ENCODE measurements around the gene AHRR.
"Not testable (repeated sequence)": the region's sequence is repeated elsewhere in the genome, so short reads cannot be mapped to it uniquely, and the experiment has no call there.

AHRR gene

GRCh38 chr5:403995-404394 is 82.5 kb downstream of the AHRR start:
- no peak for DNase-seq (ENCODE audit: extremely low spot score, insufficient read length, low read depth)
- no peak for FAIRE-seq

- no peak for DNase-seq (ENCODE audit: extremely low spot score, insufficient read length, low read depth)
- no peak for FAIRE-seq
These were observed 83.2 kb downstream of the AHRR start for GRCh38 chr5:404666-405241.

DNA sequence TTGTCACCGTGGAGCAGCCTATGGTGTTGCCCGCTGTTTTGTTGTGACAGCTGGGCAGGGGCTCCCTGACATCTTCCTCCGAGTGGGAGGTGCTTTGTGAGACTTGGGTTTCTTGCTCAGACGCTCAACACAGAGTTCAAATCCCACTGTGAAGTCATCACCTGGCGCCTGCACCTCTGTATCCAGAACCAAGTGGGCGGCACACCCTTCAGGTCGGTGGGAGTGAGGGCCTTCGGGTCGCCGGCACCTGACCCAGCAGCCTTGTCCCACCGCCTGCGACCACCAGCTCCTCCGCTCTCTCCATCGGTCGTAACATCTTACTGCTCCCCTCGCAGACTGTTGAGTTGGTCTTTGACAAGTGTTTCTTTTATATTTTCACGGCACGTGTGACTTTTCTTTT is 83.9 kb downstream of the AHRR start:
- DNase-seq (ENCODE audit: extremely low spot score, insufficient read length, low read depth) (no peak), FAIRE-seq (no peak)

GRCh38 chr5:406041-406440 is 84.5 kb downstream of the AHRR start:
- FAIRE-seq (no peak), DNase-seq (ENCODE audit: extremely low spot score, insufficient read length, low read depth) (no peak)

GRCh38 chr5:407051-407450 is 85.5 kb downstream of the AHRR start:
- FAIRE-seq (no peak), DNase-seq (ENCODE audit: extremely low spot score, insufficient read length, low read depth) (no peak)

DNA sequence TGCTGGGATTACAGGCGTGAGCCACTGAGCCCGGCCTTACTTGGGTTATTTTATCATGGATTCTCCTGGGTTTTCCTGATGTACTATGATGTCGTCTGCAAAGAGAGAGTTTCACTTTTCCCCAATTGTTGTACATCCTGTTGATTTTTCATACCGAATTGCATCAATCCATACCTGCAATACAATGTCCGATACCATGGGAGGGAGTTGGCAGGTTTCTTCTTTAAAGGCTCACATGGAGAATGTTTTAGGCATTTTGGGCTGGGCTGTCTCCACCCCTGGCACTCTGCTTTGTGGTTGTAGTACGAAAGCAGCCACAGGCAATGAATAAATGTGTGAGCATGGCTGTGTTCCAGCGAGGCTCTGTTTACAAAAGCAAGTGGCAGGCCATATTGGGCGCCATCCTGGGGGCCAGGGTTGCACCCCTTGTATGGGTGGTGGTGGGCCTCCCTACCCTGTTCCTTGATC is 86.3 kb downstream of the AHRR start:
- FAIRE-seq (no peak), DNase-seq (ENCODE audit: extremely low spot score, insufficient read length, low read depth) (no peak)

DNA sequence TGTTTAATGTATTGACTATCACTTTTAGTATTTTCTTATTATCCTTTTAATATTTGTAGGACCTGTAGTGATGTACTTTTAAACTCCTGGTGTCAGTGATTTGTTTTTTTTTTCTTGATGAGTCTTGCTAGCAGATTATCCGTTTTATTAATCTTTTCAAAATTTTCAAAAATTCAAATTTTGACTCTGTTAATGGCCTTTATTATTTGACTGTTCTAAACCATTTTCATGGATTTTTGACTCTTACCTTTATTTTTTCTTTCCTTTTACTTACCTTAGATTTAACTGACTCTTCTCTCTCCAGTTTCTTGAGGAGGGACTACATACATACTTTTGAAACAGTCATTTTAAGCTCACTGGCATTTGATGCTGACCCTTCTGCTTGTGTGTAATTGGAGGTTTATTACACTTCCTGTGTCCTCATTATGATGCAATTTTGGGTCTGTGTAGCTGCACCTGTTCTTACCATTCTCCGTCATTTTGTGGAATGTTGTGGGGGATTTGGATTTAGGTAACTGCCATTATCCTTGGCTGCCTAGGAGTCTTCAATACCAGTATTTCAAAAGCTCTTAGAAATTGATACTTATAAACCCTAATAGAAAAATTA is 89.5 kb downstream of the AHRR start:
- FAIRE-seq: no peak

GRCh38 chr5:411728-412127 is 90.2 kb downstream of the AHRR start:
- DNase-seq (ENCODE audit: extremely low spot score, insufficient read length, low read depth): no peak
- FAIRE-seq: no peak

More for the DNA sequence above, 89.5 kb downstream of the AHRR start:
- DNase-seq (ENCODE audit: extremely low spot score, insufficient read length, low read depth): no peak

DNA sequence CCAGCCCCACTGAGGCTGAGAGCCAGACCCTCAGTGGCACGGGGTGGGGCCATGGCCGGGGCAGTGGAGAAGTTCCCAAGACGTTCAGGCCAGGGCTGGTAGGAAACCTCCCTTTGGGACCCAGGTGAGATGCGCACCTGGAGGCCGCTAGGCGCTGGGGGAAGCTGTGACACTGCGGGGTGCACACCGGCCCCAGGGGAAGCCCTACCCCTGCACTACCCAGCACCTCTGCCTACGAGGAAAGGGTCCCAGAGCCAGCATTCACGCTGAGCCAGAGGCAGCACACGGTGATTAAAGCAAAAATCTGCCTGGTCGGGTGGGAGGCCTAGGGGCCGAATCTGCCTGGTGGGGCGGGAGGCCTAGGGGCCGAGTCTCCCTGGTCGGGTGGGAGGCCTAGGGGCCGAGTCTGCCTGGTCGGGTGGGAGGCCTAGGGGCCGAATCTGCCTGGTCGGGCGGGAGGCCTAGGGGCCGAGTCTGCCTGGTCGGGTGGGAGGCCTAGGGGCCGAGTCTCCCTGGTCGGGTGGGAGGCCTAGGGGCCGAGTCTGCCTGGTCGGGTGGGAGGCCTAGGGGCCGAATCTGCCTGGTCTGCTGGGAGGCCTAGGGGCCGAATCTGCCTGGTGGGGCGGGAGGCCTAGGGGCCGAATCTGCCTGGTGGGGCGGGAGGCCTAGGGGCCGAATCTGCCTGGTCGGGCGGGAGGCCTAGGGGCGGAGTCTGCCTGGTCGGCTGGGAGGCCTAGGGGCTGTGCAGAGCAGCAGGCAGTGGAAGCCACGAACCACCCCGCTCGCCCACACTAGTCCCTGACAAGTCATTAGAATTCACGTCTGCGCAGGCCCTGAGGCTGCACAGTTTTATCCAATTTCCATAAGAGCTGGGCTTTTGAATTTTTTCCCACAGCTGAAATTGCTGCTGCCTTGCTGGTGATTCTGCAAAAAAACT is 93.7 kb downstream of the AHRR start:
- FAIRE-seq; DNase-seq (ENCODE audit: extremely low spot score, insufficient read length, low read depth): not testable (repeated sequence)

DNA sequence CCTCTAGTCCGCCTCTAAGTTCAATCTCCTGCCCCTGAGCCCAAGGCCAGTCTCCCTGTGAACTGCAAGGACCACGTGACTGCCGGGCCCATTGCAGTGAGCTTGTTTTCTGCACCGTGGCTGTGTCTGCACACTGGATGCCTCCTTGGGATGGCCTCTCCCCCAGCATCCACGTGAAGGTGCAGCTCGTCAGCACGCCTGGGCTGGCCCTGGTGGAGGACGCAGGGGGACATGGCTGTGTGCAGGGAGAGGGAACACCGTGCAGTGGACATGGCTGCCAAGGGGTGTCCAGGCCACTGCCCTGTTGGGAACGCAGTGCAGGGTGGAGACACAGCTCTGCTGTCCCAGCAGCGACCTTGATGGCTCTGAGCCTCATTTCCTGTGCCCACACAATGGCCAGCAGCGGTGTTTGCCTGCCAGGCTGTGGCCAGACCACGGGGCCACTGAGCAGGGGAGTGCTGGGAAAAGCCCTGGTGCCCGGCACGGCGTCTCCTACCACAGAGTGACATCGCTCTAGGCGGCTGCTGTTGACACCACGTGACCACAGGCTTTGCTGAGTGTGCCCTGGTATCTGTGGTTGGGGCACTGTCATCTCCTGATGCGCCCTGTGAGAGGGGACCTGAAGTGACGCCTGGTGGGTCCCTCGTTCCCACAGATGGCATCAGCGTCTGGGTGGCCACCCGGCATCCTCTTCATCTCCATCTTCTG is 94.6 kb downstream of the AHRR start:
- no peak for DNase-seq (ENCODE audit: extremely low spot score, insufficient read length, low read depth)
- no peak for FAIRE-seq

- FAIRE-seq (no peak), DNase-seq (ENCODE audit: extremely low spot score, insufficient read length, low read depth) (no peak)
These were observed 95.1 kb downstream of the AHRR start for GRCh38 chr5:416636-416960.

DNA sequence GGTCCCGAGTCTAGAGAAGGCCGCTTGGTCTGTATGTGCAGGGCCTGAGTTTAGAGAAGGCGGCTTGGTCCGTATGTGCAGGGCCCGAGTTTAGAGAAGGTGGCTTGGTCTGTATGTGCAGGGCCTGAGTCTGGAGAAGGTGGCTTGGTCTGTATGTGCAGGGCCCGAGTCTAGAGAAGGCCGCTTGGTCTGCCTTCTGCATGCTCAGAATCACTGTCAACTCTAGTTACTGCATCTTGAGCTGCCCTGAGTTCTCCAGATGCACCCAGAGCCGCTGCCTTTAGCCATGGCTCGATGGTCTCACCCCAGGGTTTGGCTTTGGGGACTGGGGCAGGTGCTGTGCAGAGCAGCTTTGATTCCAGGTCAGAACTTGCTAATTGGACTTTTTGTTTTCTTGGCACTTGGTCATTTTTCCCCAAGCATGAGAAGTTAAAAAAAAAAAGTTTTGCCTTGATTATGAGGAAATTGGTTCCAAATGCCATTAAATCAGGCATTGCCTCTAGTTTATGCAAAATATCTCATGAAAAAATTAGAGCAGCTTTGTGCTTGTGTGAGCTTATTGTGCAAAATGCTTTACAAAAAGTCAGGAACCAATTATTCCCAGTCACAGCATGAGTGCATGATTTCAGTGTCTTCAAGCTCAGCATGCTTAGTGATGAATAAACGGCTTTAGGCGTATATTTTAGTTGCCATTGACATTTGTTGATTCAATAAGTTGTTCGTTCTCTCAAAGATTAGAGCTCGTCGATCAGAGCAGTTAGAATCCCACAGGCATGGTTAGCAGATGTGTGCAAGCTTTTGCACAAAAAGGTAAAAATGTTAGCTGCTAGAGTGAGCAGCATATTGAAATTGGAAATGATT is 96.0 kb downstream of the AHRR start:
- DNase-seq (ENCODE audit: extremely low spot score, insufficient read length, low read depth) (no peak), FAIRE-seq (no peak)

- FAIRE-seq (no peak), DNase-seq (ENCODE audit: extremely low spot score, insufficient read length, low read depth) (no peak)
These were observed 96.9 kb downstream of the AHRR start for GRCh38 chr5:418162-419121.

DNA sequence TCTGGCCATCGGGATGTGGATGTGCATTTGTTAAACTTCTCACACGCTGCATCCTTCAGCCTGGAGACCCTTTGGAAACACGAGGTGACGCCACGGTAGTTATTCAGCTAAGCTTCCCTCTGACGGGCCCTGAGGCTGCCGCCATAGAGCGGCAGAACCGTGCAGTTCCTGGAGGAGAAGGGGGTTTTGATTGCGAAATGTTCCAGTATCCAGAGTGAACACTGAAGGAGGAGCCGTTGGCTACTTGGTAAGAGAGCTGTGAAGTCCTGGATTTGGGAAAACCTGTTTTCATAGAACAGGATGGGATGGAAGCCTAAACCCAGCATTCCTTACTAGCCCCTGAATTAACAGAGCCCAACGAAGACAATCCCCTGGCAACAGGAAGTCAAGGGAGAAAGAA is 98.5 kb downstream of the AHRR start:
- FAIRE-seq (no peak), DNase-seq (ENCODE audit: extremely low spot score, insufficient read length, low read depth) (no peak)

DNA sequence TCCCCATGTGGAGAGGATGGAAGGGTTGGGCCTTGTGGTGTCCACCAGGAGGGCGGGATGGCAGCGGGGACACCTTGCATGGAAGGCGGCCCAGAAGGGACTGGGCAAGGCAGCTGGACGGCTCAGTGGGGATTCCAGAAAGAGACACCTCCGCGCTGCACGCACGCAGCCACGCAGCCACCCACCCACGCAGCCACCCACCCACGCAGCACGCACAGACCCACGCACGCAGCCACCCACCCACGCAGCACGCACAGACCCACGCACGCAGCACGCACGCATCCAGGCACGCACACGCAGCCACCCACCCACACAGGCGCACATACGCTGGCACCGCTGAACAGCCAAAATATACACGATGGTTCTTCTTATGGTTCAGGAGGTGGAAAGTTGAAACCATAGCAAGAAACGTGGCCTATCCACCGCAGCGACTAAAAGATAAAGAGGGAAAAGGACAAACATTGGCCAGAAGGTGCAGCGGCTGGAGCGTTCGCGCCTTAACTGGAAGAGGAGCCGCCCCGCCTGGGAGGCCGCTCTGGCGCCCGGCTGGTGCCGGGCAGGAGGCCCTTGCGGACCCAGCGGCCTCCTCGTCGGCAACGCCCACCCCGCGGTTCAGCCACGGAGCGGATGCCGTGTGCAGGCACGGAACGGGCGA is 99.2 kb downstream of the AHRR start:
- FAIRE-seq: no peak

DNA sequence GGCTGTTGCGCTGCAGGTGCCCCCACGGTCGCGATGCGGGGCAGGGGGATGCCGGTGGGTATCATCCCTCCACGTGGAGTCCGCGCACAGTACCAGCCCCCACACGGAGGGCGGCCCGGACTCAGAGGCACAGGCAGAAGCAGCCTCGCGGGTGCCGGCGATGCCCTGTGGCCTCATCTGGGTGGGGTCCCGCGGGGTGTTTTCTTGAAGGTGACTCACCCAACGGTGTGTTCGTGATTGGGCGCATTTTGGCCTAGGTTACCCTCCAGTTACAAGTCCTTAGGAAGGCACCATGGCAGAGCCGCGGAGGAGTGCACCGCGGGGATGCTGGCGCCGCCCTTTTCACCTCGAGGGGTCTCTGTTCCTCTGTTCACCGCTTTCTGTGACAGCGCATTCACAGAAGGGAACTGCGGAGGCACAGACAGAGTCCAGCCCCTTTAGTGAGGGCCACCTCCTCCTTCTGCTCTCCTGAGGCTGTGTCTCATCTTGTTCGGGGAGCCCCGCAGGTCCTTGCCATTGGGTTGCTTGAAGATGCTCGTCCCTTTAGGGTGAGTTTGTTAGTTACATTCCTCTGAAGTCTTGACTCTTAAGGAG is 99.9 kb downstream of the AHRR start:
- DNase-seq (ENCODE audit: extremely low spot score, insufficient read length, low read depth) (no peak), FAIRE-seq (no peak)

More for the DNA sequence above, 99.2 kb downstream of the AHRR start:
- no peak for DNase-seq (ENCODE audit: extremely low spot score, insufficient read length, low read depth)

DNA sequence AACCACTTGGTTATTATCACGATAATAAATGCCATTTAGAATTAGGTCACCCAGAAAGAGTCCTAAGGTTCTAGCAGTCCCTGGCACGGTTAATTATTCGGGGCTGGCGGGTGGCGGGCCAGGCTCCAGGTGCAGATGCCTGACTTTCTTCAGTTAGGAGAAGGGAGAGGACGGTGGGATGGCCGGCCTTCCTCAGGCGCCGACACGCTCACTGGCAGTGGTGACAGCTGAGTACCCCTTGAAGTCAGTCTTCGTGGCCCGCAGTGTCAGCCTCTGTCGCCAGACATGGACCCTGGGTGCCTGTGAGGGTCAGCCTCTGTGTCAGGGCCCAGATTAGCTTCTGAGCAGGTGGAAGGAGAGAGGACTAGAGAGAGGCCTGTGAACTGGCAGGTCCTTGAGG is 100.4 kb downstream of the AHRR start:
- DNase-seq (ENCODE audit: extremely low spot score, insufficient read length, low read depth) (no peak), FAIRE-seq (no peak)
